GM18508 (cell line): Measurements from ENCODE around the gene AMIGO2.
"Not testable (repeated sequence)": the region's sequence is repeated elsewhere in the genome, so short reads cannot be mapped to it uniquely, and the experiment has no call there.

ENCODE experiments used
- ATAC-seq: cut with Tn5 transposase; IDR thresholded peaks from one replicate; pipeline ENCODE4 v1.9.1; 2021; ENCODE audit warnings: moderate number of reproducible peaks; ENCODE audit not compliant: insufficient read depth, unreplicated experiment

The AMIGO2 gene

DNA sequence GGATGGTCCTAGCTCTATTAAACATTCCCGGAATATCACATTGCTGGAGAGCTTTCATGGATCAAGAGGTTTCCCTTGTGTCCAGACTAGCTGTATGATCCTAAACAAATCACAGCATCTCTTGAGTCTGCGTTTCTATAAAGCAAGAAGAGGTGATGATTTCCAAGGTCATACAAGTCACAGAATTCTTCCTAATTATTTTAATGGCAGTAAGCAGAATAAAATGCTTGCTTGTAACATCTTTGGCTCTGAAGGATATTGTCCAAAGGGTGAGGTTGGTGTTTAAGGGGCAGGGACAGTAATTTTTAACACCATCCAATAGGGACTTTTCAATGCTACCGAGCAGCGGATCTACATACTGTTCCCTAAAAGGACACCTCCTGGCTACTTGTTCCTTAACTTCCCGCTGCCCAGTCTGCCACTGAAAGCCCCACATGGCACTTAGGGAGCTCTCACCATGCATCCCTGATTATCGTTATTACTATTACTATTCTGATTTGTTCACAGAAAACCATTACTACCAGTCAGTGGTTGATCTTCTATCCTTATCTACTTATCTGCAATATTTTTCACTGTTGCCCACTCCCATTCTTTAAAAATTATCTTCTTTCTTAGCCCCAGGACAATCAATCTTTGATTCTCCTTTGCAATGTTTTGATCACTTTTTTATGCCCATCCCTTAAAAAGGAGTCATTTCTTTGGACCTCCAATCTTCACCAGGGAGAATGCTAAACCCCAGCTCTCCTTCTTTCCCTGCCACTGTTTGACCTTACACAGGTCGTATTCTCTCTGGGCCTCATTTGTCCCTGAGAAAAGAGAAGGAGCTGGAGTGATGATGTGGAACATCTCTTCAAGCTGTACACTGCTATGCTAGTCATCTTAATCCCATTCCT, 4.3 kb downstream of the AMIGO2 start:
- no peak for ATAC-seq

DNA sequence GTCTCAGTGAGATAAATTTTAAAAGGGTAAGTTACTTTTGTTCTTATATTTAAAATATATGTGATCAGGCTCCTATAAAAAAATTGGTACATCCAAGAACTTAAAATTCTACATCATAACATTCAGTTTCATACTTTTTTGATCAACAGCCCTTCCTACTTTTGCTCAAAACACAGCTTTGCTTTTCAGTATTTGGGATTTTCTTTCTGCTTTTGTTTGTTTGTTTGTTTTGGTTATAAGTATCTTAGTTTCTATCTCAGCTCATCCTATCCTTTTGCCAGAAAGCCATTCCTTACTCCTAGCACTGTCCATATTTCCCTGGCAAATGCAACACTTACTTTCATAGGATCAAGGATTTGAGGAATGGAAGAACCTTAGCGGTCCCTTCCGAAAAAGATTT, 5.0 kb downstream of the AMIGO2 start:
- no peak for ATAC-seq

DNA sequence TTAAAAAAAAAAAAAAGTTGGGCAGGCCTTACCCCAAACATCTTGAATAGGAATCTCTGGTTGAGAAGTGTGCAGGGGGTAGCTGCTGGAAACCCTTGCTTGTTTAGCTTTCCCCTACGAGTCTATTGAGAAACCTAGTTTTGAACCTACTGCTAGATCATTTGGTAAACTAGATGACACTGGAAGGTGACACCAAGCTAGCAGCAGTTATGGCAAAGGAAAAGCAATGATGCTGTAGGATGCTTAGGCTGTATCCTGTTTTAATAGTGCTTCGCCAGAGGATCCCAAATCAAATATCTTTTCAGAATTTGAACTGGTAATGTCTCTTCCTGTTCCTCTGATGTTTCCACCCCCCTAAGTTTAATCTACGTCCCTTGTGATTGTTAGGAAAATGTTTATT, 5.8 kb downstream of the AMIGO2 start:
- no peak for ATAC-seq

DNA sequence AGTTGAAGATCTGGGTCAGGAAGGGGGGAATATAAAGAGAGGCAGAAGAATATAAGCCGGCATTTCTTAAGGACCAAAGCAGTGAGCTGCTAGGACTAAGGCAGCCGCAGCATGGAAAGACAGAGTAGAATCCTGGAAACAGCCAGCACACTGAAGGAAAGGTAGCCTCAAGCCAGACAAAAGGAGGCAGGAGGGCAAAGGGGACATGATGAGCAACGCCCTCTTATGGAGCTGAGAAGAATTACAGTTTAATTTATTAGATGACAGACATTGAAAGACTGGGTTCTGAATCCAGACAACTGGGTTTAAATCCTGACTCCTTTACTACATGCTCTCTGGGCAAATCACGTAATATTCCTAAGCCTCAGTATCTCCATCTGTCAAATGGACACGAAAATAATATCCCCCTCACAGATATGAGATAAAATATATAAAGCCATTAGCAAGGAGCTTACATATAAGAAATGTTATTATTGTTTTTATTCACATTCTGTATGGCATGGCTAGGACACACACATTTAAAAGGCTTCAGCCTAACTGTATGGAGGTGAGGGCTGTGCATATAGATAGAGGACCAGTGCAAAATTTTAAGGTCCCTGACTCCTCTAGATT, 8.4 kb downstream of the AMIGO2 start:
- no peak for ATAC-seq

DNA sequence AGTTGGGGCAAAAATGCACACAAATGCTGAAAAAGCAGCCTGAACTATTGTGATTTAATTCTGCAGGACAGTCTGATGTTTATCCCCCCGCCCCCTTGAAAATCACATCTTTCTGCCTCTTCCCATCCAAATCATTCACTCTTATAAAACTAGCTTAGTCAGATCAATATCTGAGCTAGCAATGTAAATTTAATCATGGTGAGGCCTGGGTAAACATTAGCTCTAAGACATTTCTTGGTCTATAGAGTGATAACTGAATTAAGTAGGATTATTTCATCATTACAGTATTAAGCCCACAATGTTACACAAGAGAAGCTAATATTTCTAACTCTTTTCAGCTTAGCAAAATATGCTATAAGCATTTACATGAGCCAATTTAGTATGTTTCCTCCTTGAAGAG, 9.4 kb downstream of the AMIGO2 start:
- ATAC-seq: no peak

DNA sequence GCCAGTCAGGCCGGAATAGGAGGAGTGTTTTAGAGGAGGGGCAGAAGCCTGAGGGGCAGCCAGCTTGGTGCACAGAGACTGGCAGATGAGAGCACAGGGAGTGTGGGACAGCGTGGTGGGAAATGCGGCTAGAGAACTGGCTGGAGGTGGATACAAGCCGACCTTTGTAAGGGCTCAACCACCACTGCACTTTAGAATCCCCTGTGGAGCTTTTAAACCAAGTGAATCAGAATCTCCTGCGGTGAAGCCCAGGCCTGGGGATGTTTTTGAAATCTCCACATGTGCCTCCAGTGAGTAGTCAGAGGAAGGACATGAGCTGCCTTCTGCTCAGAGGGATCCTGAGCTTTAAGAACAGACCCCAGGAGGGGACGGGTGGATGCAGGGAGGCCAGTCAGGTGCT, 11.2 kb downstream of the AMIGO2 start:
- no peak for ATAC-seq

DNA sequence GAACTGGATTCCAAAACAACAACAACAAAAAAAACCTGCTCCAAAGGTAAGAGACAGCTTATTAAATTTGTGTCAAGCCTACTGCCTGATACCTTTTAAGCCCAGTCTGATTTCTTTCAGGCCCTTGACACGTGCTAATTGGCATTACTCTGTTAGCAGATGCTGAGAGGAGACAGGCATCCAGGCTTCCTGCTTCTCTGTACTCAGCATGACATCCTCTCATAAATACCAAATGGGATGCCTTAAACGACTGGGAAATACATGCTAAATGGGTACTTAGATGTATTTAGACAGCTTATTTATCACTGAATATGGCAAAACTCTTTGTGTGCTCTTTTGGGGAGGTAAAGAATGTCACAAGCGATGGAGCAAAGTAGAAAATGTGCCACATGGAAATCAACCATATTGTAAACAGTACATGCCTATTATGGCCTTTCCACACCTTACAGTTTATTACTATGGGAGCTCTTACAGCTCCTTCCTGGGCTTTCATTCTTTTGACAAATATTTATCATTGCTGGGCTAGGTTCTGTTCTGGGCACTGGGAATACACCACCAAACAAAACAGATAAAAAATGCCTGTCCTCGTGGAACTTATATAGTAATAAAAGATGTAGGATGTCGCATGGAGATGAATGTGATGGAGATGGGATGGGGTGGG, 11.9 kb downstream of the AMIGO2 start:
- no peak for ATAC-seq

DNA sequence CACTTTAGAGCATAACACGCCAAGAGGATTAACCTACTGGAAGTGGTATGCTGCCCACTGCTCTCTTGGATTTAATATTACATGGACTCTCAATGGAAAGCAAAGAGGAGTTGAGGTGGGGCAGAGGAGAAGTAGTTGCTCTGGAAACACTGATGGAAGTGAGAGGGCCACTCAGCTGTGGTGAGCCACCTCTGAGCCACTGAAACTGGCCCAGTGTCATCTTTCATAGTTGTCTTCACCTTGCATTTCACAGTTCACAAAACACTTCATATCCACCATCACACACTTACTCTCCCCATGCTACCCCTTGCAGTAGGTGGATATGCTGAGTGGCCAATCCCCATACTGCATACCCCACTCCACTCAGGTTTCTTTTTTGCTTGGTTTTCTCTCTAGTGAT, 12.6 kb downstream of the AMIGO2 start:
- ATAC-seq: no peak

DNA sequence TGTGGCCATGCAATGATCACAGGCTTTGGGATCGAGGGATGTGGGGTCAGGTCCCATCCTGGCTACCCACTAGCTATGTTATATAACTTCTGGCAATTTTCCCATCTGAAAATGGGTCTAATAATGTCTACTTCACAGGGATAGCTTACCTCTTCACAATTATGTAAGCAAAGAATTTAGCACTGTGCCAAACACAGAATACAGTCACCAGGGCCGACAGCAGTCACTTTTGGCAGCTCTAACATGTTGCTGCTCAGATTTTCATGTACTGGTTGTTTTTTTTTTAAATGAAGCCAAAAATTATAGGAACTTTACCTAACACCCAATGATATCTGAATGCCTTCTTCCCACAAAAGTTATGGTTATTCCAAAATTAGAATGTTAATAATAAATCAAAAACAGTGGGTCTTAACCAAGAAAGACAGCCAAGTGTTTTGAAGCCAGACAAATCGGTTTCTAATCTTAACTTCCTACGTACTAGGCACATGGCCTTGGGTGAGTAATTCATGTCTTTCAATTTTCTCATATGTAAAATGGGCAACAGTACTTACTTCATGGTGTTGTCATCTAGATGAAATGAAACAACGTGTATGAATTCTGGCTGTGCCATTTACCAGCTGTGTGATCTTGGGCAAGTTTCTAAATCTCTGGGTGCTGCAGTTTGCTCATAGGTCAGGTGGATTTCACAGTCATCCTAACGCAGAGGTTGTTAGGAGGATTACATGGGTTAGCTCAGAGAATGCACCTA, 13.3 kb downstream of the AMIGO2 start:
- peak; percentile 83 for ATAC-seq

DNA sequence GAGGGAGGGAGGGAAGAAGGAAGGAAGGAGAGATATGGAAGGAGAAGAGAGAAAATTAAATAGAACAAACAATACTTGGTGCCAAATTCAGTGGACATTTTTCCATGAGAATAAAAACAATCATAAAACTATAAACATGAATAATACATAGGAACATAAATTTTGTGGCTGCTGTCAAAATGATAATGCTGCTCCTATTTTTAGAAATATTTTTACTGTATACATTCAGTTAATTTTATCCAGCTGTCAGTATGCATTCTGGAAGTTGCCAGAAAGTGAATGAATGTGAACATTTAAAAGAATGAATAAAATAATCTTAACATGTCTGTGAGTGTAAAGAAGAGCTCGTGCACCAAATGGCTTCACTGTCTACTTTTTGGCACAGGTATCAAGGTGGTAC, 14.2 kb downstream of the AMIGO2 start:
- ATAC-seq: no peak

DNA sequence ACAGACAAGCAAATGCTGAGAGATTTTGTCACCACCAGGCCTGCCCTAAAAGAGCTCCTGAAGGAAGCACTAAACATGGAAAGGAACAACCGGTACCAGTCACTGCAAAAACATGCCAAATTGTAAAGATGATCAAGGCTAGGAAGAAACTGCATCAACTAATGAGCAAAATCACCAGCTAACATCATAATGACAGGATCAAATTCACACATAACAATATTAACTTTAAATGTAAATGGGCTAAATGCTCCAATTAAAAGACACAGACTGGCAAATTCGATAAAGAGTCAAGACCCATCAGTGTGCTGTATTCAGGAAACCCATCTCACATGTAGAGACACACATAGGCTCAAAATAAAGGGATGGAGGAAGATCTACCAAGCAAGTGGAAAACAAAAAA, 21.1 kb downstream of the AMIGO2 start:
- ATAC-seq: not testable (repeated sequence)

DNA sequence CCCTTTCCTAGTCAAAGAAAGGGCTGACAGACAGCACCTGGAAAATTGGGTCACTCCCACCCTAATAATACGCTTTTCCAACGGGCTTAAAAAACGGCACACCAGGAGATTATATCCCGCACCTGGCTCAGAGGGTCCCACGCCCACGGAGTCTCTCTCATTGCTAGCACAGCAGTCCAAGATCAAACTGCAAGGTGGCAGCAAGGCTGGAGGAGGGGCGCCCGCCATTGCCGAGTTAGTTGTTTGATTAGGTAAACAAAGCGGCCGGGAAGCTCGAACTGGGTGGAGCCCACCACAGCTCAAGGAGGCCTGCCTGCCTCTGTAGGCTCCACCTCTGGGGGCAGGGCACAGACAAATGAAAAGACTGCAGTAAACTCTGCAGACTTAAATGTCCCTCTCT, 22.8 kb downstream of the AMIGO2 start:
- not testable (repeated sequence) for ATAC-seq

DNA sequence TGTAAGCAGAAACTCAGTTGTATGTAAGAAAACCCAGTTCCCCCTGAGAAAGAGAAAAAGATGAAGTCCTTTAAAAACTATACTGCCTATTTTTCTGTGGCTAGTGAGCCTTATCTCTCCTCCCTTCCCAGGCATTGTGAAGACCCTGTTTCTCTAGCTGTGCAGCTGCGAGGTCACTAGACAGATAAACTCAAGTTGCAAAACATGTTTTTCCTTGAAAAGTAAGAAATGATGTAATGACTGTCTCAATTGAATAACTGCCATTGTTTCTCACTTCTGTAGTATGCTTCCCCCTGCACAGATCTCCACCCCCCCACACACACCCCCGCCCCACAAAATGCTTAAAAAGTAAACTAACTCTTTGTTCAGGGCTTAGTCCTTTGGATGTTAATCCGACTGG, 23.9 kb downstream of the AMIGO2 start:
- ATAC-seq: not testable (repeated sequence)

DNA sequence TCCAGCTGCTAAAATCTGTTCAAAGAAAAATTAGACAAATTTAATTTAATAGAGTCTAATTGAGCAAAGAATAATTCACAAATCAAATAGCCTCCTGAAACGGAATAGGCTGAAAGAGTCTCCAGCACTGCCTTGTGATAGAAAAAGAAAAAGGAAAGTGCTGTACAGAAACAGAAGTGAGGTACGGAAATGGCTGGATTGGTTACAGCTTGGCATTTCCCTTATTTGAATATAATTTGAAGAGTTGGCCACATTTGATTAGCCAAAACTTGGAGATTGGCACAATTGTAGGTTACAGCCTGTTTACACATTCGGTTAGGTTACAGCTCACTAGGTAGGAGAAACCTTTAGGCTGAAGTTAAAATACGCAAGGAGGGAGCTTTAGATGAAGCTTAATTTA, 25.1 kb downstream of the AMIGO2 start:
- ATAC-seq: no peak

DNA sequence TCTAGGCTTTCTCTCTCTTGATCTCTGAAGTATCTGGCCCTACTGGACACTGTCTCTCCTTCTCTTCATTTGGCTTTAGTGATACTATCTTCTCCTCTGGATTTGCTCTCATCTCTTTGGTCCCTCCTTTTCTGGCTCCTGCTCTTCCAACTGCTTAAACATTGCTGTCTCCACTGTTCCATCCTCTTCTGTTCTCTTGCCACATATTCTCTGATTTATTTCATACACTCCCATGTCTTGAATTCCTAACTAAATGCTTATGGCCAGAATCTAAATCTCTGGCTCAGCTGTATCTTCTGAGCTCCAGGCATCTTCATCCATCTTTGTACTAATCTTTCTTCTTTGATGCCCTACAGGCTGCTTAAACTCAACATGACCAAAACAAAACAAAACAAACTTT, 25.8 kb downstream of the AMIGO2 start:
- ATAC-seq: no peak

DNA sequence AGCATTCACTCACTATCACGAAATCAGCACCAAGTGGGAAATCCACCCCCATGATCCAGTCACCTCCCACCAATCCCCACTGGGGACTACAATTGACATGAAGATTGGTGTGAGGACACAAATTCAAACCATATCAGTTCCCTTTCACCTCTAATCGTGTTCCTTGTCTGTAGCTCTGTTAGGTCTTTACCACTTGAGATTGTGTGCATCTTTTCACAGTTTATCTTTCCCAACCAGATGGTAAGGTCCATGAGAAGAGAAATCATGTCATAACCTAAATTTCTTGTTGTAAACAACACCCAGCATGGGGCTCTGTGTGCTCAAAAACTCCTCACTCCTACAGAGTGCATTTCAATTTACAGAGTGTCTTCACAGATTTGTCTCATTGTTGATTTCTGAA, 27.5 kb downstream of the AMIGO2 start:
- no peak for ATAC-seq

DNA sequence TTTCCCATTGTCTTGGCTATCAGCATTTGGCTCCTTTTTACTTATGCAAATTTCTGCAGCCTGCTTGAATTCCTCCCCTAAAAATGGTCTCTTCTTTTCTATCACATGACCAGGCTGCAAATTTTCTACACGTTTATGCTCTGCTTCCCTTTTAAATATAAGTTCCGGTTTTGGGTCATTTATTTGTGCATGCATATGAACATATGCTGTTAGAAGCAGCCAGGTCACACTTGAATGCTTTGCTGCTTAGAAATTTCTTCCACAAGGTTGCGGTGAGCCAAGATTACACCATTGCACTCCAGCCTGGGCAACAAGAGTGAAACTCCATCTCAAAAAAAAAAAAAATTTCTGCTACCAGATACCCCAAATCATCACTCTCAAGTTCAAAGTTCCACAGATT, 28.5 kb downstream of the AMIGO2 start:
- ATAC-seq: not testable (repeated sequence)

DNA sequence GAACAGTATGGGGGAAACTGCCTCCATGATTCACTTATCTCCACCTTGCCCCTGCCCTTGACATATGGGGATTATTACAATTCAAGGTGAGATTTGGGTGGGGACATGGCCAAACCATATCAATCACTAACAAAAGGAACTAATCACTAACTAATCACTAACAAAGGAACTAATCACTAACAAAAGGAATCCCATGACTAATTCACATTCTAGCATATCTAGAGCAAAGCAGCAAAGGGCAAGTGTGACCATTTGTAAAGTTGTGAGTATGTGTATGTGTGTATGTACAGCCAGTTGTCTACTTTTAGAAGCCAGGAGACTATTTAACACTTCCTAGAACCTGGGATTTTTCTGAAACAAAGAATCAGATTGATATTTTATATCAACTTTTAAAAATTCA, 31.2 kb downstream of the AMIGO2 start:
- ATAC-seq: no peak

DNA sequence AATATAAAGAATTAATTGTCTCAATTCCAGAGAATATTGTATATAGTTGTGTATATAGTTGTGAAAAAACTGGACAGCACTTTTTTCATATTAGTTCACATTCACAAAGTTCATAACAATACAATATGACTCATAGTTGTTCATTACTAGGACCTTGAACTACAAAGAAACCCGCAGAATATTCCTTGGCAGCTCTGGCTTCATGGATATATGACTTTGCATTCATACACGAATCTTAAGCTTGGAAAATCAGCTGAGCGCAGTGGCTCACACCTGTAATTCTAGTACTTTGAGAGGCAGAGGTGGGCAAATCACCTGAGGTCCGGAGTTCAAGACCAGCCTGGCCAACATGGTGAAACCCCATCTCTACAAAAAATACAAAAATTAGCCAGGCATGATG, 38.4 kb downstream of the AMIGO2 start:
- ATAC-seq: no peak

DNA sequence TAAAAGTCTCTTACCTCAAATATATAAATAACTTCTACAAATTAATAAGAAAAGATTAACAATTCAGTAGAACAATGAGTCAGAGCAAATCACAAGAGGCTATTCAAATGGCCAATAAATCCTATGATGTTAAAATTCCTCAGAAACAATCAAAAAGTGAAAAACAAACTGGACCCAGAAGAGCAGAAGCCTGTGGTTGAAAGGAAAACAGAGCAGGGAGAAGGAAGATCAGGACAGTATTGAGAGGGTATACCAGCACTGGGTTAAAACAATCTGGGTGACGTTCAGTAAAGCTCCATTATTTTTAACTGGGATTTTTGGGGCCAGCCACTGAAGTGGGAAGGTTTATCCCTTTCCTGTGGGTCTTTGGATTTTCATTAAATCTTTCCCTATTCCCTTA, 40.0 kb downstream of the AMIGO2 start:
- ATAC-seq: no peak

DNA sequence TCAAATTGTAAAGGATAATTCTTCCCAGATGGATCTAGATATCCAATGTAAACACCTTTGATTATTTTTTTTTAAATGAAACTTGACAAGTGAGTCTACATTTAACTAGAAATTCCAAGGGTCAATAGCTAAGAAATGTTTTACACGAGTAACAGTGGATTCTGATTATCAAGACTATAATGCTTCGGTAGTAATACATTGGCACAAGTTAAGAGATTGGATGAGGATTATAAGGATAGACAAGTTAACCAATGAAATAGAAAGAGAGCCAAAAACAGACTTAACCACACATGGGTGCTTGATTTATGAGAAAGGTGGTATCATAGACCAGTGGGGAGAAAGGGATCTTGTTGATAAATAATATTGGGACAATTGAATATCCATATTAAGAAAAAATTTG, 40.7 kb downstream of the AMIGO2 start:
- ATAC-seq: no peak
